Activated naive CD8-positive, alpha-beta T cell (primary cell): Measurements from ENCODE around the gene PDLIM4.
A peak's percentile ranks its signal among the peaks of the same experiment; 100 is the strongest.

Source experiments
- H3K27ac Mint-ChIP-seq: one replicate; pipeline ENCODE4 v1.8.0; 2021; ENCODE audit warnings: mixed read lengths
- H3K27me3 Mint-ChIP-seq: one replicate; pipeline ENCODE4 v1.8.0; 2021; ENCODE audit warnings: mixed read lengths
- H3K36me3 Mint-ChIP-seq: one replicate; pipeline ENCODE4 v1.8.0; 2021; ENCODE audit warnings: mixed read lengths
- H3K4me1 Mint-ChIP-seq: one replicate; pipeline ENCODE4 v1.8.0; 2021; ENCODE audit warnings: low read depth, mixed read lengths
- H3K4me3 Mint-ChIP-seq: one replicate; pipeline ENCODE4 v1.8.0; 2021; ENCODE audit warnings: mild to moderate bottlenecking, mixed read lengths
- H3K9me3 Mint-ChIP-seq: one replicate; pipeline ENCODE4 v1.8.0; 2021; ENCODE audit warnings: low read depth, mixed read lengths

PDLIM4 gene

GRCh38 chr5:132256086-132256782 lies 1.3 kb upstream of the PDLIM4 start:
- Mint-ChIP-seq H3K4me3 (peak overlapping the region; percentile 63), H3K27me3 (peaks cover 7% of the 10 kb centered on the region), H3K4me1 (peaks cover 17% of the 10 kb centered on the region), H3K9me3 (no peaks in the 10 kb centered on the region), H3K27ac (no peak overlapping the region), H3K36me3 (no peaks in the 10 kb centered on the region)

DNA sequence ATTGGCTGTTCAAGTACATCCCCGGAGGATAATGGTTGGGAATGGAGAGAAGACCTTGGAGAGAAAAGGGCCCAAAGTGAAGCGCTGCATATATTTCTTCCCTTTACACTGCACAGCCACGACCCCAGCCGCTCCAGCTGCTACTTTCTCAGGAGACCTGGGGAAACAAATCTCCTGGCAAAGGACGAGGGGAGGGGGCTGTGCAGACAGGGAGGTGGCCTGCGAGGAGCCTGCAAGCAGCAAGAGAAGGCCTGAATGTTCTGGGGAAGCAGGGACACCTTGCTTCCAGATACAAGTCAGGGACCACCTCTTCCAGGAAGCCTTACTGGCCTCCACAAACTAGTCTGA lies 739 bp upstream of the PDLIM4 start:
- Mint-ChIP-seq H3K4me3 (peak overlapping the region; percentile 63), H3K27ac (no peak overlapping the region)

GRCh38 chr5:132258102-132259068 lies 889 bp downstream of the PDLIM4 start:
- H3K27ac Mint-ChIP-seq = no peak overlapping the region
- H3K4me1 Mint-ChIP-seq = peaks cover 31% of the 10 kb centered on the region
- no peaks in the 10 kb centered on the region for H3K9me3 Mint-ChIP-seq
- H3K27me3 Mint-ChIP-seq = peaks cover 7% of the 10 kb centered on the region
- no peak overlapping the region for H3K4me3 Mint-ChIP-seq
- H3K36me3 Mint-ChIP-seq = no peaks in the 10 kb centered on the region

More for the DNA sequence above, 739 bp upstream of the PDLIM4 start:
- H3K36me3 Mint-ChIP-seq = no peaks in the 10 kb centered on the region
- peaks cover 18% of the 10 kb centered on the region for H3K4me1 Mint-ChIP-seq
- H3K9me3 Mint-ChIP-seq = no peaks in the 10 kb centered on the region
- peaks cover 7% of the 10 kb centered on the region for H3K27me3 Mint-ChIP-seq

DNA sequence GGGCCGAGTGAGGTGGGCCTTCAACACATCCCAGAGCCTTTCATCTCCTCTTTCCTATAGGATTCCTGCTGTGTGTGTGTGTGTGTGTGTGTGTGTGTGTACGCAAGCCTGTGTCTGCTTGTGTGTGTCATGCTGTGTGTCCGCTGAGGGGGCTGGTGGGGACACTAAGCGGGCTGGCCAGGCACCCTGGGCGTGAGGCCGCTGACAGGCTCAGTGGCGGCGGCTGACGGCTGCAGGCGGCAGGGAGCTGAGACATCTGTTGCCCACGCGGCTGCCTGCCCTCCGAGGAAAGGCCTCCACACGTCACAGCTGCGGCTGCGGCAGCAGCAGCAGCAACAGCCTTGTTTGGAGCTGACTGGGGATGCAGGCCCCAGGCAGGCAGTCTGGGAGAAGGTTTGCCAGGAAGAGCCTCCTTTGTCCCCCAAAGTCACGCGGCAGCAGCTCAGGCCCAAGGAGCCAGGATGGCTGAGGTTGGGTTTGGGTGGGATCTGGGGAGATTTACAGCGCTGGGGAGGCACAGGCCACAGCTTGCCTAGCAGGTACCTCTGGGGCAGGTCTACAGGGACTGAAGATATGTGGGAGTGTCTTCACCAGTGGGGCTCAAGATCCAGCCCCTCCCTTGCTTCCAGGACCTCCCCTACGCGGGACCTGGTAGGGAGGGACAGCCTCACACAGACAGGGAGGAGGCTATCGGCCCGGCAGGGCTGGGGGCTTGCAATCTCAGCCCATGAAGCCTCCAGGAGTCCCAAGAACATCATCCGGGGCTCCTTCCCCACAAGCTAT lies 1.8 kb downstream of the PDLIM4 start:
- no peak overlapping the region for H3K4me3 Mint-ChIP-seq

GRCh38 chr5:132260051-132260450 lies 2.6 kb downstream of the PDLIM4 start:
- Mint-ChIP-seq H3K9me3 (no peaks in the 10 kb centered on the region), H3K4me1 (peaks cover 48% of the 10 kb centered on the region), H3K36me3 (no peaks in the 10 kb centered on the region), H3K27ac (peak overlapping the region; percentile 58), H3K4me3 (peak overlapping the region; percentile 73), H3K27me3 (peaks cover 7% of the 10 kb centered on the region)

More for the DNA sequence above, 1.8 kb downstream of the PDLIM4 start:
- Mint-ChIP-seq H3K27me3 (peaks cover 7% of the 10 kb centered on the region), H3K9me3 (no peaks in the 10 kb centered on the region), H3K36me3 (no peaks in the 10 kb centered on the region), H3K4me1 (peaks cover 40% of the 10 kb centered on the region), H3K27ac (no peak overlapping the region)

GRCh38 chr5:132260714-132261551 lies 3.4 kb downstream of the PDLIM4 start:
- Mint-ChIP-seq H3K9me3 (no peaks in the 10 kb centered on the region), H3K27ac (peak overlapping the region; percentile 58), H3K36me3 (no peaks in the 10 kb centered on the region), H3K27me3 (peaks cover 4% of the 10 kb centered on the region), H3K4me3 (peak overlapping the region; percentile 73), H3K4me1 (peaks cover 49% of the 10 kb centered on the region)

- Mint-ChIP-seq H3K27me3 (no peaks in the 10 kb centered on the region), H3K9me3 (no peaks in the 10 kb centered on the region), H3K27ac (no peak overlapping the region), H3K4me1 (peaks cover 47% of the 10 kb centered on the region), H3K36me3 (no peaks in the 10 kb centered on the region), H3K4me3 (no peak overlapping the region)
Observed at GRCh38 chr5:132261881-132262845, 4.7 kb downstream of the PDLIM4 start.

DNA sequence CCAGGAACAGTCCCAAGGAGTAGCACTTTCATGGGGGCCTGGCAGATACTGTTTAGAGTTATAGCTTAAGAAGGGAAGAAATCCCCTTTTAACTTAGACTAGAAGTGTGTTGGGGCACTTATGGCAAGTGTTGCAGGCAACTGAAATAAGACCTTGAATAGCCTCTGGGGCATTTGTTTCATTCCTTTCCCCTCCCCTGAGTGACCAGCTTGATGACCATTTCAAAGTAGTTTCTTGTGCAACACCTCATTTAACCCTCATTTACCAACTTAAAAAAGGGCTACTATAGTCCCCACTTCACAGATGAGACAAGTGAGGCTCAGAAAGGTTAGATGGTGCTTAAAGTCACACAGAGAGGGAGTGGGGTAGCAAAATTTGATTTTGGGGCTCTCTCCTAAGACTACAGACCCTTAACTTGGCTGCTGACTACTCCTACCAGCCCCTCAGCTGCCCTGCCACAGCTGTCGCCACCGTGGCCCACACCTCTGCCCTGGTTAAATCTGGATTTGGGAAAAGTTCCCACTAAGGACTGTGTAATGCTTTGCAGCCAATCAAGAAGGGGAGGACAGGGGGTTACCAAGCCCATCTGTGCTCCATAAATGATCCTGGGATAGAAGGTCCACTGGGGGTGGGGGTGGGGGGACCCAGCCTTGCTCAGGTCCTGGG lies 5.5 kb downstream of the PDLIM4 start:
- H3K4me3 Mint-ChIP-seq = no peak overlapping the region
- H3K36me3 Mint-ChIP-seq = no peaks in the 10 kb centered on the region
- peak overlapping the region; percentile 16 for H3K27ac Mint-ChIP-seq
- H3K27me3 Mint-ChIP-seq = no peaks in the 10 kb centered on the region
- H3K4me1 Mint-ChIP-seq = peaks cover 47% of the 10 kb centered on the region
- H3K9me3 Mint-ChIP-seq = no peaks in the 10 kb centered on the region

- Mint-ChIP-seq H3K9me3 (no peaks in the 10 kb centered on the region), H3K27ac (no peak overlapping the region), H3K27me3 (no peaks in the 10 kb centered on the region), H3K4me1 (peaks cover 47% of the 10 kb centered on the region), H3K4me3 (peak overlapping the region; percentile 46), H3K36me3 (no peaks in the 10 kb centered on the region)
Observed at GRCh38 chr5:132263548-132264261, 6.2 kb downstream of the PDLIM4 start.

GRCh38 chr5:132264546-132265335 lies 7.2 kb downstream of the PDLIM4 start:
- no peaks in the 10 kb centered on the region for H3K36me3 Mint-ChIP-seq
- peaks cover 46% of the 10 kb centered on the region for H3K4me1 Mint-ChIP-seq
- H3K9me3 Mint-ChIP-seq = no peaks in the 10 kb centered on the region
- H3K27me3 Mint-ChIP-seq = no peaks in the 10 kb centered on the region
- H3K4me3 Mint-ChIP-seq = no peak overlapping the region
- no peak overlapping the region for H3K27ac Mint-ChIP-seq

- H3K9me3 Mint-ChIP-seq = no peaks in the 10 kb centered on the region
Observed at GRCh38 chr5:132265336-132266030, 8.0 kb downstream of the PDLIM4 start.

More at GRCh38 chr5:132265336-132266030, 8.0 kb downstream of the PDLIM4 start:
- no peaks in the 10 kb centered on the region for H3K36me3 Mint-ChIP-seq
- peaks cover 38% of the 10 kb centered on the region for H3K4me1 Mint-ChIP-seq
- no peak overlapping the region for H3K4me3 Mint-ChIP-seq
- no peaks in the 10 kb centered on the region for H3K27me3 Mint-ChIP-seq
- no peak overlapping the region for H3K27ac Mint-ChIP-seq
